ENCODE data around the gene MAP3K2. TPM values are rescaled to one million over a fixed set of nuclear protein-coding genes. Genes with fewer than 3 reads are reported as not detected.

Gene MAP3K2, protein sequence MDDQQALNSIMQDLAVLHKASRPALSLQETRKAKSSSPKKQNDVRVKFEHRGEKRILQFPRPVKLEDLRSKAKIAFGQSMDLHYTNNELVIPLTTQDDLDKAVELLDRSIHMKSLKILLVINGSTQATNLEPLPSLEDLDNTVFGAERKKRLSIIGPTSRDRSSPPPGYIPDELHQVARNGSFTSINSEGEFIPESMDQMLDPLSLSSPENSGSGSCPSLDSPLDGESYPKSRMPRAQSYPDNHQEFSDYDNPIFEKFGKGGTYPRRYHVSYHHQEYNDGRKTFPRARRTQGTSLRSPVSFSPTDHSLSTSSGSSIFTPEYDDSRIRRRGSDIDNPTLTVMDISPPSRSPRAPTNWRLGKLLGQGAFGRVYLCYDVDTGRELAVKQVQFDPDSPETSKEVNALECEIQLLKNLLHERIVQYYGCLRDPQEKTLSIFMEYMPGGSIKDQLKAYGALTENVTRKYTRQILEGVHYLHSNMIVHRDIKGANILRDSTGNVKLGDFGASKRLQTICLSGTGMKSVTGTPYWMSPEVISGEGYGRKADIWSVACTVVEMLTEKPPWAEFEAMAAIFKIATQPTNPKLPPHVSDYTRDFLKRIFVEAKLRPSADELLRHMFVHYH
- total RNA-seq (10 to 100 TPM; 67.6 to 79.3 TPM), polyA plus RNA-seq (10 to 100 TPM in 1 of 2 donors, 1 to 10 TPM in 1; 6.6 to 13.5 TPM)
- long read RNA-seq, donor 1, partial matches to known transcripts, result 3 of 6 reads
- long read RNA-seq, donor 1, other reads (novel, unspliced or antisense), result 3 of 6 reads
- long read RNA-seq, donor 2, partial matches to known transcripts, result 8 of 61 reads
- long read RNA-seq, donor 2, other reads (novel, unspliced or antisense), result 53 of 61 reads

- WGBS, 2 donors, result 0% methylated on average over 35 to 100 of the region's 100 CpGs
- H3K4me3 ChIP-seq (ENCODE audit: low read length in 2 of 2), result peak within 1 kb of the TSS; percentile 76 to 93
- ATAC-seq (ENCODE audit: low FRiP score), result peak; percentile 97
- H3K27me3 ChIP-seq (ENCODE audit: control insufficient read depth in 1 of 2, insufficient read depth in 2 of 2, low read length in 1 of 2), result no peaks in the 10 kb centered on the region
- DNase-seq, result peak; percentile 95 to 97
- intact Hi-C loops (cut with DNase I), result loop anchor here in 1 of 2 donors (2.0 kb wide), 1 partner anchor 19 kb away; no protein-coding TSS in a partner anchor
- H3K36me3 ChIP-seq (ENCODE audit: control insufficient read depth in 1 of 2, insufficient read depth in 2 of 2, low read length in 1 of 2), result no peaks in the 10 kb centered on the region
- H3K9me3 ChIP-seq (ENCODE audit: control insufficient read depth, low read length), result no peaks in the 10 kb centered on the region
- H3K27ac ChIP-seq (ENCODE audit: low read depth in 1 of 2, low read length in 2 of 2), result peak within 1 kb of the TSS; percentile 77 to 100
- H3K4me1 ChIP-seq (ENCODE audit: control insufficient read depth in 1 of 2, insufficient read depth in 2 of 2, low read length in 2 of 2), result peaks cover 3 to 5% of the 10 kb centered on the region in 2 donors
Observed at GRCh38 chr2:127387655-127388422, at the start of gene MAP3K2. TSS of gene MAP3K2 (minus strand) at chr2:127387975. CDS start at chr2:127343129, 44,846 bp downstream.

DNA sequence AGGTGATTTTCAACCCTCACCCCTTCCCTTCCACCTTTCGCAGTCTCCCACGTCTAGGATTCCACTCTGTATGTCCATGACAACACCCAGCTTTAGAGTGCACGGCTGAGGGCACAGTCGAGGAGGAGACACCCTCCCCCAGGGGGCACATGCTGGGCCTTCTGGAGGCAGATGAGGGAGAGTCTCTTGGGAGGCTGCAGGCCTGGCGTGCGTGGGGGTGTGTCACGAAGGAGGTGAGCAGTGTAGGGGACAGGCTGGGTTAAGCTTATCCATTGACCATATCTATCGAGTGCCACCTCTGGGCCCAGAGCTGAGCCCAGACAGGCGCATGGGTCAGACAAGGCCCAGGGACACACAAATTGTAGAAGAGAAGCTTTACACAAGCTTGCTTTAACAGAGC, 49.3 kb upstream of the MAP3K2 start:
- Histone ChIP-seq H3K9me3 (ENCODE audit: control insufficient read depth, low read length) (no peaks in the 10 kb centered on the region), H3K4me3 (ENCODE audit: low read length in 2 of 2) (no peak overlapping the region), H3K27me3 (ENCODE audit: control insufficient read depth in 1 of 2, insufficient read depth in 2 of 2, low read length in 1 of 2) (no peaks in the 10 kb centered on the region), H3K4me1 (ENCODE audit: control insufficient read depth in 1 of 2, insufficient read depth in 2 of 2, low read length in 2 of 2) (no peaks in the 10 kb centered on the region), H3K27ac (ENCODE audit: low read depth in 1 of 2, low read length in 2 of 2) (no peak overlapping the region), H3K36me3 (ENCODE audit: control insufficient read depth in 1 of 2, insufficient read depth in 2 of 2, low read length in 1 of 2) (no peaks in the 10 kb centered on the region)
- ATAC-seq (ENCODE audit: low FRiP score) (no peak), DNase-seq (no peak)
- intact Hi-C loops (cut with DNase I), result no loop called here
- 91 to 92% methylated on average over 9 of the region's 9 CpGs for WGBS, 2 donors

GRCh38 chr2:127434515-127434914, 46.7 kb upstream of the MAP3K2 start:
- 91 to 92% methylated on average over 6 of the region's 6 CpGs for WGBS, 2 donors
- DNase-seq (no peak), ATAC-seq (ENCODE audit: low FRiP score) (no peak)
- Histone ChIP-seq H3K4me3 (ENCODE audit: low read length in 2 of 2) (no peak overlapping the region), H3K27ac (ENCODE audit: low read depth in 1 of 2, low read length in 2 of 2) (no peak overlapping the region), H3K9me3 (ENCODE audit: control insufficient read depth, low read length) (no peaks in the 10 kb centered on the region), H3K36me3 (ENCODE audit: control insufficient read depth in 1 of 2, insufficient read depth in 2 of 2, low read length in 1 of 2) (no peaks in the 10 kb centered on the region), H3K27me3 (ENCODE audit: control insufficient read depth in 1 of 2, insufficient read depth in 2 of 2, low read length in 1 of 2) (no peaks in the 10 kb centered on the region), H3K4me1 (ENCODE audit: control insufficient read depth in 1 of 2, insufficient read depth in 2 of 2, low read length in 2 of 2) (no peaks in the 10 kb centered on the region)
- intact Hi-C loops (cut with DNase I), result no loop called here

DNA sequence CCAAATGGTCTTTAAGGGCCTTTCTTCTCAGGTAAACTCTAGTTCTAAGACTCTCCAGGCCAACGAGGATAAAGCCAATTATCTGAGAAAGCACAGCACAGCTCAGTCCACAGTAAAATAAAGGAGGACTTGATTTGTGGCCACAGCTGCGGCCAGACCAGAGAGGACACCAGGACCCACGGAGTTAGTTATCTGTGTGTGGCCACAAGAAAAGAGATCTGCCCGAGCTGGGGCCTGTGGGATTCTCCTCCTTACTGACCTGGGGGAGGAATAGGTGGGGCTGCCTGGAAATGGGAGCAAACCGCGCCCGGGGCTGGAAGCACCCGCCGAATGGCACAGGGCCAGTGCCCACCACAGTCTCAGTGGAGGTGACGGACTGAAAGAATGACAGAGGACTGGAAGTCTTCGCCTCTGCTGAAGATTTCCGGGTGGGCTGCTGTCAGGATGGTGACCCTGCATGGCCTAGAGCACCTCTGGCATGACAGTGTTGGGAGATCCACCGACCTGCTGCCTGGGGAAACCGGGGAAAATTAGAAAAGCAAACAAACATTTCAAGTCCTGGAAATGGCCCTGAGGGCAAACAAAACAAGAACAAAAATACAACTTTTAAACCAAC, 43.7 kb upstream of the MAP3K2 start:
- no peak for DNase-seq

GRCh38 chr2:127429844-127430425, 42.2 kb upstream of the MAP3K2 start:
- intact Hi-C loops (cut with DNase I), result loop anchor here in 1 of 2 donors (10.0 kb wide), 1 partner anchor 135 kb away; no protein-coding TSS in a partner anchor
- Histone ChIP-seq H3K27me3 (ENCODE audit: control insufficient read depth in 1 of 2, insufficient read depth in 2 of 2, low read length in 1 of 2) (no peaks in the 10 kb centered on the region), H3K4me1 (ENCODE audit: control insufficient read depth in 1 of 2, insufficient read depth in 2 of 2, low read length in 2 of 2) (no peaks in the 10 kb centered on the region), H3K9me3 (ENCODE audit: control insufficient read depth, low read length) (no peaks in the 10 kb centered on the region), H3K27ac (ENCODE audit: low read depth in 1 of 2, low read length in 2 of 2) (no peak overlapping the region), H3K36me3 (ENCODE audit: control insufficient read depth in 1 of 2, insufficient read depth in 2 of 2, low read length in 1 of 2) (no peaks in the 10 kb centered on the region), H3K4me3 (ENCODE audit: low read length in 2 of 2) (no peak overlapping the region)
- ATAC-seq (ENCODE audit: low FRiP score), result no peak
- no peak for DNase-seq
- WGBS, 2 donors, result 88 to 94% methylated on average over 7 of the region's 7 CpGs

More for the DNA sequence above, 43.7 kb upstream of the MAP3K2 start:
- intact Hi-C loops (cut with DNase I), result no loop called here
- Histone ChIP-seq H3K4me1 (ENCODE audit: control insufficient read depth in 1 of 2, insufficient read depth in 2 of 2, low read length in 2 of 2) (no peaks in the 10 kb centered on the region), H3K36me3 (ENCODE audit: control insufficient read depth in 1 of 2, insufficient read depth in 2 of 2, low read length in 1 of 2) (no peaks in the 10 kb centered on the region), H3K27ac (ENCODE audit: low read depth in 1 of 2, low read length in 2 of 2) (no peak overlapping the region), H3K27me3 (ENCODE audit: control insufficient read depth in 1 of 2, insufficient read depth in 2 of 2, low read length in 1 of 2) (no peaks in the 10 kb centered on the region), H3K9me3 (ENCODE audit: control insufficient read depth, low read length) (no peaks in the 10 kb centered on the region), H3K4me3 (ENCODE audit: low read length in 2 of 2) (no peak overlapping the region)
- no peak for ATAC-seq (ENCODE audit: low FRiP score)
- 82 to 83% methylated on average over 14 of the region's 14 CpGs for WGBS, 2 donors

GRCh38 chr2:127429291-127429690, 41.5 kb upstream of the MAP3K2 start:
- 90% methylated on average over 4 of the region's 4 CpGs for WGBS, 2 donors
- H3K27ac ChIP-seq (ENCODE audit: low read depth in 1 of 2, low read length in 2 of 2), result no peak overlapping the region
- intact Hi-C loops (cut with DNase I), result loop anchor here in 1 of 2 donors (10.0 kb wide), 1 partner anchor 136 kb away; no protein-coding TSS in a partner anchor
- DNase-seq (no peak), ATAC-seq (ENCODE audit: low FRiP score) (no peak)
- no peaks in the 10 kb centered on the region for H3K4me1 ChIP-seq (ENCODE audit: control insufficient read depth in 1 of 2, insufficient read depth in 2 of 2, low read length in 2 of 2)
- H3K27me3 ChIP-seq (ENCODE audit: control insufficient read depth in 1 of 2, insufficient read depth in 2 of 2, low read length in 1 of 2), result no peaks in the 10 kb centered on the region
- H3K36me3 ChIP-seq (ENCODE audit: control insufficient read depth in 1 of 2, insufficient read depth in 2 of 2, low read length in 1 of 2), result no peaks in the 10 kb centered on the region
- H3K9me3 ChIP-seq (ENCODE audit: control insufficient read depth, low read length), result no peaks in the 10 kb centered on the region
- no peak overlapping the region for H3K4me3 ChIP-seq (ENCODE audit: low read length in 2 of 2)

DNA sequence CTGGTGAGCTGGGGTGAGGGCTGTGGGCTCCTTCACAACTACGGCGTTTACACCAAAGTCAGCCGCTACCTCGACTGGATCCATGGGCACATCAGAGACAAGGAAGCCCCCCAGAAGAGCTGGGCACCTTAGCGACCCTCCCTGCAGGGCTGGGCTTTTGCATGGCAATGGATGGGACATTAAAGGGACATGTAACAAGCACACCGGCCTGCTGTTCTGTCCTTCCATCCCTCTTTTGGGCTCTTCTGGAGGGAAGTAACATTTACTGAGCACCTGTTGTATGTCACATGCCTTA, 41.0 kb upstream of the MAP3K2 start:
- Histone ChIP-seq H3K36me3 (ENCODE audit: control insufficient read depth in 1 of 2, insufficient read depth in 2 of 2, low read length in 1 of 2) (no peaks in the 10 kb centered on the region), H3K27me3 (ENCODE audit: control insufficient read depth in 1 of 2, insufficient read depth in 2 of 2, low read length in 1 of 2) (no peaks in the 10 kb centered on the region), H3K4me1 (ENCODE audit: control insufficient read depth in 1 of 2, insufficient read depth in 2 of 2, low read length in 2 of 2) (no peaks in the 10 kb centered on the region), H3K9me3 (ENCODE audit: control insufficient read depth, low read length) (no peaks in the 10 kb centered on the region), H3K4me3 (ENCODE audit: low read length in 2 of 2) (no peak overlapping the region), H3K27ac (ENCODE audit: low read depth in 1 of 2, low read length in 2 of 2) (no peak overlapping the region)
- 91 to 95% methylated on average over 6 of the region's 6 CpGs for WGBS, 2 donors
- ATAC-seq (ENCODE audit: low FRiP score) (no peak), DNase-seq (no peak)
- intact Hi-C loops (cut with DNase I), result loop anchor here in 1 of 2 donors (10.0 kb wide), 1 partner anchor 136 kb away; no protein-coding TSS in a partner anchor

Measured in aorta (tissue), 5 donors.